ENCODE measurements around the gene CFAP410.
A peak's percentile ranks its signal among the peaks of the same experiment; 100 is the strongest.
"Not testable (repeated sequence)": the region's sequence is repeated elsewhere in the genome, so short reads cannot be mapped to it uniquely, and the experiment has no call there.

CFAP410 gene

GRCh38 chr21:44286086-44286715 is 53.0 kb downstream of the CFAP410 start:
- Mint-ChIP-seq H3K4me1 (no peaks in the 10 kb centered on the region), H3K4me3 (no peak overlapping the region), H3K27me3 (peaks cover 12% of the 10 kb centered on the region), H3K27ac (no peak overlapping the region), H3K9me3 (no peaks in the 10 kb centered on the region)
- no peak for DNase-seq
- no peak for ATAC-seq

- Mint-ChIP-seq H3K27me3 (peaks cover 12% of the 10 kb centered on the region), H3K9me3 (no peaks in the 10 kb centered on the region), H3K4me3 (no peak within 1 kb of the TSS), H3K4me1 (no peaks in the 10 kb centered on the region), H3K27ac (no peak within 1 kb of the TSS)
- ATAC-seq (peak; percentile 17), DNase-seq (no peak)
Observed at GRCh38 chr21:44285138-44285992, 53.8 kb downstream of the CFAP410 start, which contains the start of gene AIRE. TSS of gene AIRE (plus strand) at chr21:44285876. CDS start at chr21:44286007, 131 bp downstream.

GRCh38 chr21:44283948-44284347 is 55.2 kb downstream of the CFAP410 start:
- H3K27me3 Mint-ChIP-seq = peaks cover 12% of the 10 kb centered on the region
- no peak overlapping the region for H3K4me3 Mint-ChIP-seq
- no peak for DNase-seq
- no peaks in the 10 kb centered on the region for H3K9me3 Mint-ChIP-seq
- no peak overlapping the region for H3K27ac Mint-ChIP-seq
- ATAC-seq = no peak
- H3K4me1 Mint-ChIP-seq = no peaks in the 10 kb centered on the region

- not testable (repeated sequence) for H3K27me3 Mint-ChIP-seq
Observed at GRCh38 chr21:44283211-44283785, 55.9 kb downstream of the CFAP410 start.

GRCh38 chr21:44282370-44282769 is 56.8 kb downstream of the CFAP410 start:
- no peaks in the 10 kb centered on the region for H3K4me1 Mint-ChIP-seq
- no peaks in the 10 kb centered on the region for H3K9me3 Mint-ChIP-seq
- H3K27me3 Mint-ChIP-seq = peaks cover under 1% of the 10 kb centered on the region

More at GRCh38 chr21:44283211-44283785, 55.9 kb downstream of the CFAP410 start:
- not testable (repeated sequence) for DNase-seq, H3K4me1 Mint-ChIP-seq, H3K4me3 Mint-ChIP-seq, H3K9me3 Mint-ChIP-seq, ATAC-seq, H3K27ac Mint-ChIP-seq

GRCh38 chr21:44281801-44282200 is 57.4 kb downstream of the CFAP410 start:
- no peaks in the 10 kb centered on the region for H3K9me3 Mint-ChIP-seq
- no peaks in the 10 kb centered on the region for H3K4me1 Mint-ChIP-seq
- no peak overlapping the region for H3K4me3 Mint-ChIP-seq
- DNase-seq (no peak), ATAC-seq (no peak)
- H3K27me3 Mint-ChIP-seq = no peaks in the 10 kb centered on the region
- H3K27ac Mint-ChIP-seq = no peak overlapping the region

More at GRCh38 chr21:44282370-44282769, 56.8 kb downstream of the CFAP410 start:
- H3K4me3 Mint-ChIP-seq = no peak overlapping the region
- no peak overlapping the region for H3K27ac Mint-ChIP-seq
- no peak for ATAC-seq
- no peak for DNase-seq

- Mint-ChIP-seq H3K4me3 (no peak overlapping the region), H3K27me3 (no peaks in the 10 kb centered on the region), H3K9me3 (no peaks in the 10 kb centered on the region), H3K4me1 (no peaks in the 10 kb centered on the region), H3K27ac (no peak overlapping the region)
- no peak for DNase-seq
- ATAC-seq = no peak
Observed at GRCh38 chr21:44279354-44280260, 59.6 kb downstream of the CFAP410 start.

Measured in stimulated activated naive CD8-positive, alpha-beta T cell treated with anti-CD3 and anti-CD28 coated beads, Interleukin-15, amount 100 ng/mL, for 72 hours (primary cell).